ENCODE measurements around the gene SLC19A1.

DNA sequence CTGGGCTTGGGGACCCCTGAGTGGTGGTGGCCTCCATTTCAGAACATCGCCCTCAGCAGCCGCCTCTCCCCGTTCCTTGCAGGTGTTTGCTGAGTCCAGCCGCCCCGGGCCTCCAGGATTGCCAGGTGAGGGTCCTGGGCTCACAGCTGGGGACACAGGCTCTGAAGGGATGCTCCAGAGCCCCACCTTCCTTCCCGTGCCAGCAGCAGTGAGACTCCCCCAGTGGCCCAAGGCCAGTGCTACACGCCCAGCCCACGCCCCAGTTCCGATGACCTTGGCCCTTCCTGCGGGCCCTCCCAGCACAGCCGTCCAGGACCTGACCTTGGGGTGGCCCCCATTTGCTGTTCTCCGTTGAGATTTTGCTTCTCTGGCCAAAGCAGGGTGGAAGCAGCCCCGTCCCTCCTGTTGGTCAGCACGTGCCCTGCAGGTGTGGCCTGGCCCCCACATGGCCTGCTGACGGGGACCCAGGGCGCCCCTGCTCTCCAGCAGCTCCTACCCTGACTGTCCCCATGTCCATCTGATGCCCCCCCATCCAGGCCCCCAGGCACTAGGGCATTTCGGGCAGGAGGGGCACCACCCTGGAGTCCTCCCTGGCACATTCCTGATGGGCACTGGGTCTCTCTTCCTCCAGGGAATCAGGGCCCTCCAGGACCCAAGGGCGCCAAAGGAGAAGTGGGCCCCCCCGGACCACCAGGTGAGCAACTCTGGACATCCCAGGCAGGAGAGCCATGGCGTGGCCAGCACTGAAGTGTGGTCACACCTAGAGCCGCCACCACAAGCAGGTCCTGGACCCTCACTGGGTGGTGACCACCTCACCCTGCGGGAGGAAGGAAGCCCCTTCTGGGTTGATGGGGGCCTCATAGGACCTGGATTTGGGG, 45.0 kb downstream of the SLC19A1 start:
- TF ChIP-seq, protein P1, sequence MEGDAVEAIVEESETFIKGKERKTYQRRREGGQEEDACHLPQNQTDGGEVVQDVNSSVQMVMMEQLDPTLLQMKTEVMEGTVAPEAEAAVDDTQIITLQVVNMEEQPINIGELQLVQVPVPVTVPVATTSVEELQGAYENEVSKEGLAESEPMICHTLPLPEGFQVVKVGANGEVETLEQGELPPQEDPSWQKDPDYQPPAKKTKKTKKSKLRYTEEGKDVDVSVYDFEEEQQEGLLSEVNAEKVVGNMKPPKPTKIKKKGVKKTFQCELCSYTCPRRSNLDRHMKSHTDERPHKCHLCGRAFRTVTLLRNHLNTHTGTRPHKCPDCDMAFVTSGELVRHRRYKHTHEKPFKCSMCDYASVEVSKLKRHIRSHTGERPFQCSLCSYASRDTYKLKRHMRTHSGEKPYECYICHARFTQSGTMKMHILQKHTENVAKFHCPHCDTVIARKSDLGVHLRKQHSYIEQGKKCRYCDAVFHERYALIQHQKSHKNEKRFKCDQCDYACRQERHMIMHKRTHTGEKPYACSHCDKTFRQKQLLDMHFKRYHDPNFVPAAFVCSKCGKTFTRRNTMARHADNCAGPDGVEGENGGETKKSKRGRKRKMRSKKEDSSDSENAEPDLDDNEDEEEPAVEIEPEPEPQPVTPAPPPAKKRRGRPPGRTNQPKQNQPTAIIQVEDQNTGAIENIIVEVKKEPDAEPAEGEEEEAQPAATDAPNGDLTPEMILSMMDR (IDR thresholded peaks at IDR 0.05): no peak
- no peak for TF ChIP-seq POLR2A (IDR thresholded peaks at IDR 0.05)

Measured in Peyer's patch (tissue), 4 donors.